Measurements from ENCODE around the gene TMEM11. TPM values are rescaled to one million over a fixed set of nuclear protein-coding genes. Genes with fewer than 3 reads are reported as not detected.
A peak's percentile ranks its signal among the peaks of the same experiment; 100 is the strongest.

Gene TMEM11
- total and polyA plus RNA-seq, 4 experiments from 2014 or later = 18.6 to 38.6 (median 28.7) TPM

- Histone ChIP-seq H3K27me3 (ENCODE audit: insufficient read depth, low read length) (no peaks in the 10 kb centered on the region), H3K9me3 (ENCODE audit: control insufficient read depth in 1 of 2, low read length in 2 of 2) (no peaks in the 10 kb centered on the region), H3K4me3 (ENCODE audit: low read length in 2 of 2) (no peak overlapping the region), H3K27ac (ENCODE audit: low read depth, low read length) (no peak overlapping the region), H3K4me1 (ENCODE audit: insufficient read depth, low read length) (no peaks in the 10 kb centered on the region), H3K36me3 (ENCODE audit: insufficient read depth, low read length) (no peaks in the 10 kb centered on the region)
- H3K36me3 Mint-ChIP-seq = peaks cover 0 to 2% of the 10 kb centered on the region in 2 donors
- no peak for DNase-seq
- H3K27me3 Mint-ChIP-seq = no peaks in the 10 kb centered on the region
- H3K4me1 Mint-ChIP-seq = peaks cover 0 to 9% (median 3%) of the 10 kb centered on the region in 4 donors
- intact Hi-C loops (cut with micrococcal nuclease) = no loop called here
- ChIA-PET POLR2A (ENCODE audit: partially characterized antibody) (no interaction called here), CTCF (ENCODE audit: partially characterized antibody) (no interaction called here)
- no peak overlapping the region for H3K27ac Mint-ChIP-seq
- H3K4me3 Mint-ChIP-seq = no peak overlapping the region
- no peaks in the 10 kb centered on the region for H3K9me3 Mint-ChIP-seq
These were observed 29.0 kb upstream of the TMEM11 start for GRCh38 chr17:21242780-21243515.

- H3K9me3 Mint-ChIP-seq = no peaks in the 10 kb centered on the region
- peaks cover 0 to 9% (median 3%) of the 10 kb centered on the region in 4 donors for H3K4me1 Mint-ChIP-seq
- ChIA-PET CTCF (ENCODE audit: partially characterized antibody) (no interaction called here), POLR2A (ENCODE audit: partially characterized antibody) (no interaction called here)
- Histone ChIP-seq H3K27ac (ENCODE audit: low read depth, low read length) (no peak overlapping the region), H3K27me3 (ENCODE audit: insufficient read depth, low read length) (no peaks in the 10 kb centered on the region), H3K4me1 (ENCODE audit: insufficient read depth, low read length) (no peaks in the 10 kb centered on the region), H3K9me3 (ENCODE audit: control insufficient read depth in 1 of 2, low read length in 2 of 2) (no peaks in the 10 kb centered on the region), H3K4me3 (ENCODE audit: low read length in 2 of 2) (no peak overlapping the region), H3K36me3 (ENCODE audit: insufficient read depth, low read length) (no peaks in the 10 kb centered on the region)
- intact Hi-C loops (cut with micrococcal nuclease) = no loop called here
- peaks cover 0 to 2% of the 10 kb centered on the region in 2 donors for H3K36me3 Mint-ChIP-seq
- H3K4me3 Mint-ChIP-seq = no peak overlapping the region
- no peaks in the 10 kb centered on the region for H3K27me3 Mint-ChIP-seq
- no peak overlapping the region for H3K27ac Mint-ChIP-seq
- no peak for DNase-seq
These were observed 28.2 kb upstream of the TMEM11 start for GRCh38 chr17:21242026-21242697.

- Mint-ChIP-seq H3K4me3 (no peak overlapping the region), H3K27ac (peak overlapping the region in 1 of 7 donors; percentile 4)
- POLR2A ChIA-PET (ENCODE audit: partially characterized antibody) = interaction anchor here (0.7 kb wide), 1 partner anchor 10 kb away, joined by 3 read pairs; no protein-coding TSS in a partner anchor
These were observed 27.6 kb upstream of the TMEM11 start for GRCh38 chr17:21241564-21241963.

GRCh38 chr17:21240369-21241055 is 26.6 kb upstream of the TMEM11 start:
- POLR2A ChIA-PET (ENCODE audit: partially characterized antibody) = interaction anchor here (0.7 kb wide), 1 partner anchor 11 kb away, joined by 3 read pairs; no protein-coding TSS in a partner anchor
- H3K9me3 ChIP-seq (ENCODE audit: control insufficient read depth in 1 of 2, low read length in 2 of 2) = no peaks in the 10 kb centered on the region
- no peaks in the 10 kb centered on the region for H3K27me3 Mint-ChIP-seq
- no peak overlapping the region for H3K4me3 Mint-ChIP-seq
- H3K36me3 ChIP-seq (ENCODE audit: insufficient read depth, low read length) = no peaks in the 10 kb centered on the region
- no peak for DNase-seq
- peaks cover 0 to 2% of the 10 kb centered on the region in 2 donors for H3K36me3 Mint-ChIP-seq
- H3K4me3 ChIP-seq (ENCODE audit: low read length in 2 of 2) = no peak overlapping the region
- no peaks in the 10 kb centered on the region for H3K27me3 ChIP-seq (ENCODE audit: insufficient read depth, low read length)
- CTCF ChIA-PET (ENCODE audit: partially characterized antibody) = interaction anchor here (1.7 to 2.5 kb wide), 3 partner anchors 9 to 121 kb away, joined by 4 to 8 read pairs (median 6); no protein-coding TSS in a partner anchor
- H3K4me1 Mint-ChIP-seq = peaks cover 0 to 3% (median 2%) of the 10 kb centered on the region in 4 donors
- intact Hi-C loops (cut with micrococcal nuclease) = no loop called here
- no peaks in the 10 kb centered on the region for H3K4me1 ChIP-seq (ENCODE audit: insufficient read depth, low read length)
- H3K9me3 Mint-ChIP-seq = no peaks in the 10 kb centered on the region
- H3K27ac ChIP-seq (ENCODE audit: low read depth, low read length) = no peak overlapping the region
- H3K27ac Mint-ChIP-seq = peak overlapping the region in 1 of 7 donors; percentile 84

More at GRCh38 chr17:21241564-21241963, 27.6 kb upstream of the TMEM11 start:
- Mint-ChIP-seq H3K4me1 (peaks cover 0 to 9% (median 3%) of the 10 kb centered on the region in 4 donors), H3K27me3 (no peaks in the 10 kb centered on the region), H3K36me3 (peaks cover 0 to 2% of the 10 kb centered on the region in 2 donors), H3K9me3 (no peaks in the 10 kb centered on the region)
- no peaks in the 10 kb centered on the region for H3K9me3 ChIP-seq (ENCODE audit: control insufficient read depth in 1 of 2, low read length in 2 of 2)
- CTCF ChIA-PET (ENCODE audit: partially characterized antibody) = no interaction called here
- intact Hi-C loops (cut with micrococcal nuclease) = no loop called here
- no peaks in the 10 kb centered on the region for H3K27me3 ChIP-seq (ENCODE audit: insufficient read depth, low read length)
- no peaks in the 10 kb centered on the region for H3K36me3 ChIP-seq (ENCODE audit: insufficient read depth, low read length)
- DNase-seq = no peak
- H3K4me1 ChIP-seq (ENCODE audit: insufficient read depth, low read length) = no peaks in the 10 kb centered on the region
- no peak overlapping the region for H3K27ac ChIP-seq (ENCODE audit: low read depth, low read length)
- no peak overlapping the region for H3K4me3 ChIP-seq (ENCODE audit: low read length in 2 of 2)

GRCh38 chr17:21239680-21240368 is 25.9 kb upstream of the TMEM11 start:
- no peaks in the 10 kb centered on the region for H3K27me3 ChIP-seq (ENCODE audit: insufficient read depth, low read length)
- H3K4me3 ChIP-seq (ENCODE audit: low read length in 2 of 2) = no peak overlapping the region
- Mint-ChIP-seq H3K9me3 (no peaks in the 10 kb centered on the region), H3K27ac (peak overlapping the region in 2 of 7 donors; percentile 4 to 61), H3K27me3 (no peaks in the 10 kb centered on the region), H3K36me3 (peaks cover 0 to 2% of the 10 kb centered on the region in 2 donors), H3K4me3 (no peak overlapping the region), H3K4me1 (peaks cover 0 to 2% (median under 1%) of the 10 kb centered on the region in 4 donors)
- intact Hi-C loops (cut with micrococcal nuclease) = no loop called here
- DNase-seq = no peak
- no peaks in the 10 kb centered on the region for H3K36me3 ChIP-seq (ENCODE audit: insufficient read depth, low read length)
- no peaks in the 10 kb centered on the region for H3K4me1 ChIP-seq (ENCODE audit: insufficient read depth, low read length)
- POLR2A ChIA-PET (ENCODE audit: partially characterized antibody) = no interaction called here
- no peaks in the 10 kb centered on the region for H3K9me3 ChIP-seq (ENCODE audit: control insufficient read depth in 1 of 2, low read length in 2 of 2)
- H3K27ac ChIP-seq (ENCODE audit: low read depth, low read length) = no peak overlapping the region
- CTCF ChIA-PET (ENCODE audit: partially characterized antibody) = interaction anchor here (1.7 to 2.5 kb wide), 3 partner anchors 10 to 121 kb away, joined by 4 to 8 read pairs (median 6); no protein-coding TSS in a partner anchor

GRCh38 chr17:21235921-21236320 is 22.0 kb upstream of the TMEM11 start:
- Mint-ChIP-seq H3K27ac (no peak overlapping the region), H3K9me3 (peaks cover 0 to 16% (median 3%) of the 10 kb centered on the region in 8 donors), H3K4me3 (no peak overlapping the region), H3K36me3 (no peaks in the 10 kb centered on the region), H3K27me3 (no peaks in the 10 kb centered on the region), H3K4me1 (peaks cover 0 to 1% (median 0%) of the 10 kb centered on the region in 4 donors)
- H3K9me3 ChIP-seq (ENCODE audit: control insufficient read depth in 1 of 2, low read length in 2 of 2) = no peaks in the 10 kb centered on the region
- intact Hi-C loops (cut with micrococcal nuclease) = no loop called here
- H3K4me1 ChIP-seq (ENCODE audit: insufficient read depth, low read length) = no peaks in the 10 kb centered on the region
- H3K27ac ChIP-seq (ENCODE audit: low read depth, low read length) = no peak overlapping the region
- ChIA-PET CTCF (ENCODE audit: partially characterized antibody) (no interaction called here), POLR2A (ENCODE audit: partially characterized antibody) (no interaction called here)
- no peak for DNase-seq
- no peaks in the 10 kb centered on the region for H3K36me3 ChIP-seq (ENCODE audit: insufficient read depth, low read length)
- no peaks in the 10 kb centered on the region for H3K27me3 ChIP-seq (ENCODE audit: insufficient read depth, low read length)
- no peak overlapping the region for H3K4me3 ChIP-seq (ENCODE audit: low read length in 2 of 2)
